ENCODE results near the gene THAP7. TPM values are rescaled to one million over a fixed set of nuclear protein-coding genes. Genes with fewer than 3 reads are reported as not detected.

THAP7 gene
- total RNA-seq, 1 donor from 2014 or later: 22.0 TPM

GRCh38 chr22:21003782-21004181 is 1.9 kb upstream of the THAP7 start:
- peak overlapping the region; percentile 99 for H3K27ac Mint-ChIP-seq
- no peak for DNase-seq (ENCODE audit: low spot score in 2 of 2, unreplicated experiment in 2 of 2)
- H3K4me3 Mint-ChIP-seq: peak overlapping the region; percentile 89
- H3K36me3 Mint-ChIP-seq: no peaks in the 10 kb centered on the region
- H3K9me3 Mint-ChIP-seq: no peaks in the 10 kb centered on the region
- peaks cover 31% of the 10 kb centered on the region for H3K4me1 Mint-ChIP-seq
- no peaks in the 10 kb centered on the region for H3K27me3 Mint-ChIP-seq (ENCODE audit: low read depth)
- no peak for TF ChIP-seq CTCF (IDR thresholded peaks at IDR 0.05; ENCODE audit: unreplicated experiment)

- DNase-seq (ENCODE audit: low spot score in 2 of 2, unreplicated experiment in 2 of 2): no peak
- Mint-ChIP-seq H3K4me1 (peaks cover 31% of the 10 kb centered on the region), H3K36me3 (no peaks in the 10 kb centered on the region), H3K9me3 (no peaks in the 10 kb centered on the region), H3K27ac (peak overlapping the region; percentile 99), H3K27me3 (ENCODE audit: low read depth) (no peaks in the 10 kb centered on the region), H3K4me3 (peak overlapping the region; percentile 89)
- TF ChIP-seq CTCF (IDR thresholded peaks at IDR 0.05; ENCODE audit: unreplicated experiment): no peak
Measured at GRCh38 chr22:21000987-21001600, 824 bp downstream of the THAP7 start.

- no peaks in the 10 kb centered on the region for H3K9me3 Mint-ChIP-seq
- peak overlapping the region; percentile 89 for H3K4me3 Mint-ChIP-seq
- no peak for DNase-seq (ENCODE audit: low spot score in 2 of 2, unreplicated experiment in 2 of 2)
- peak overlapping the region; percentile 99 for H3K27ac Mint-ChIP-seq
- H3K27me3 Mint-ChIP-seq (ENCODE audit: low read depth): no peaks in the 10 kb centered on the region
- no peaks in the 10 kb centered on the region for H3K36me3 Mint-ChIP-seq
- peaks cover 31% of the 10 kb centered on the region for H3K4me1 Mint-ChIP-seq
- TF ChIP-seq CTCF (IDR thresholded peaks at IDR 0.05; ENCODE audit: unreplicated experiment): no peak
Measured at GRCh38 chr22:21000207-21000986, 1.5 kb downstream of the THAP7 start.

- no peak overlapping the region for H3K27ac Mint-ChIP-seq
- H3K4me1 Mint-ChIP-seq: peaks cover 31% of the 10 kb centered on the region
- no peaks in the 10 kb centered on the region for H3K9me3 Mint-ChIP-seq
- H3K4me3 Mint-ChIP-seq: peak overlapping the region; percentile 89
- no peaks in the 10 kb centered on the region for H3K27me3 Mint-ChIP-seq (ENCODE audit: low read depth)
- H3K36me3 Mint-ChIP-seq: peaks cover 2% of the 10 kb centered on the region
- TF ChIP-seq CTCF (IDR thresholded peaks at IDR 0.05; ENCODE audit: unreplicated experiment): no peak
- DNase-seq (ENCODE audit: low spot score in 2 of 2, unreplicated experiment in 2 of 2): no peak
Measured at GRCh38 chr22:20999350-21000206, 2.3 kb downstream of the THAP7 start.

GRCh38 chr22:20998411-20999336 is 3.2 kb downstream of the THAP7 start:
- no peak overlapping the region for H3K4me3 Mint-ChIP-seq
- no peaks in the 10 kb centered on the region for H3K27me3 Mint-ChIP-seq (ENCODE audit: low read depth)
- H3K27ac Mint-ChIP-seq: no peak overlapping the region

More at GRCh38 chr22:20998411-20999336, 3.2 kb downstream of the THAP7 start:
- no peak for TF ChIP-seq CTCF (IDR thresholded peaks at IDR 0.05; ENCODE audit: unreplicated experiment)
- no peaks in the 10 kb centered on the region for H3K9me3 Mint-ChIP-seq
- peaks cover 2% of the 10 kb centered on the region for H3K36me3 Mint-ChIP-seq
- DNase-seq (ENCODE audit: low spot score in 2 of 2, unreplicated experiment in 2 of 2): no peak
- H3K4me1 Mint-ChIP-seq: peaks cover 28% of the 10 kb centered on the region
